ENCODE results near the gene CEP170. TPM values are rescaled to one million over a fixed set of nuclear protein-coding genes. Genes with fewer than 3 reads are reported as not detected.

The CEP170 gene
- total and polyA plus RNA-seq, 2 experiments from 2014 or later, result 45.9 to 76.9 TPM

GRCh38 chr1:243286409-243287122 is 31.5 kb upstream of the CEP170 start:
- DNase-seq (ENCODE audit: low read depth in 1 of 2, low spot score in 1 of 2), result no peak
- no peak overlapping the region for H3K27ac ChIP-seq

GRCh38 chr1:243281672-243282071 is 26.6 kb upstream of the CEP170 start:
- no peaks in the 10 kb centered on the region for H3K27me3 ChIP-seq
- no peaks in the 10 kb centered on the region for H3K4me1 ChIP-seq (ENCODE audit: low read depth)
- no peak overlapping the region for H3K27ac ChIP-seq
- no peak overlapping the region for H3K4me3 ChIP-seq
- no peaks in the 10 kb centered on the region for H3K9me3 ChIP-seq (ENCODE audit: low read depth)
- TF ChIP-seq CTCF (IDR thresholded peaks at IDR 0.05; ENCODE audit: low read depth, low read length), result no peak
- no peak for DNase-seq (ENCODE audit: low read depth in 1 of 2, low spot score in 1 of 2)
- H3K36me3 ChIP-seq, result peaks cover 4% of the 10 kb centered on the region

More at GRCh38 chr1:243286409-243287122, 31.5 kb upstream of the CEP170 start:
- Histone ChIP-seq H3K4me3 (no peak overlapping the region), H3K36me3 (peaks cover 4% of the 10 kb centered on the region), H3K4me1 (ENCODE audit: low read depth) (no peaks in the 10 kb centered on the region), H3K27me3 (no peaks in the 10 kb centered on the region), H3K9me3 (ENCODE audit: low read depth) (no peaks in the 10 kb centered on the region)
- no peak for TF ChIP-seq CTCF (IDR thresholded peaks at IDR 0.05; ENCODE audit: low read depth, low read length)

GRCh38 chr1:243280571-243281129 is 25.6 kb upstream of the CEP170 start:
- no peaks in the 10 kb centered on the region for H3K4me1 ChIP-seq (ENCODE audit: low read depth)
- DNase-seq (ENCODE audit: low read depth in 1 of 2, low spot score in 1 of 2), result no peak
- no peaks in the 10 kb centered on the region for H3K9me3 ChIP-seq (ENCODE audit: low read depth)
- H3K36me3 ChIP-seq, result peaks cover 4% of the 10 kb centered on the region
- H3K4me3 ChIP-seq, result no peak overlapping the region
- H3K27me3 ChIP-seq, result no peaks in the 10 kb centered on the region
- H3K27ac ChIP-seq, result no peak overlapping the region
- TF ChIP-seq CTCF (IDR thresholded peaks at IDR 0.05; ENCODE audit: low read depth, low read length), result no peak

- Histone ChIP-seq H3K4me1 (ENCODE audit: low read depth) (peaks cover 15% of the 10 kb centered on the region), H3K27ac (no peak overlapping the region), H3K36me3 (peaks cover 7% of the 10 kb centered on the region), H3K27me3 (no peaks in the 10 kb centered on the region), H3K9me3 (ENCODE audit: low read depth) (no peaks in the 10 kb centered on the region), H3K4me3 (no peak overlapping the region)
- DNase-seq (ENCODE audit: low read depth in 1 of 2, low spot score in 1 of 2), result no peak
- TF ChIP-seq CTCF (IDR thresholded peaks at IDR 0.05; ENCODE audit: low read depth, low read length), result no peak
Observed at GRCh38 chr1:243275316-243275715, 20.2 kb upstream of the CEP170 start.

GRCh38 chr1:243273945-243274344 is 18.9 kb upstream of the CEP170 start:
- Histone ChIP-seq H3K27ac (no peak overlapping the region), H3K4me1 (ENCODE audit: low read depth) (peaks cover 17% of the 10 kb centered on the region), H3K9me3 (ENCODE audit: low read depth) (no peaks in the 10 kb centered on the region), H3K36me3 (peaks cover 7% of the 10 kb centered on the region), H3K4me3 (no peak overlapping the region), H3K27me3 (no peaks in the 10 kb centered on the region)
- no peak for TF ChIP-seq CTCF (IDR thresholded peaks at IDR 0.05; ENCODE audit: low read depth, low read length)
- no peak for DNase-seq (ENCODE audit: low read depth in 1 of 2, low spot score in 1 of 2)

Data from cardiac muscle cell (in vitro differentiated cells and primary cell).